ENCODE measurements around the gene PDIA5. TPM values are rescaled to one million over a fixed set of nuclear protein-coding genes. Genes with fewer than 3 reads are reported as not detected.

The PDIA5 gene
- total and polyA plus RNA-seq, 9 donors, result 11.2 to 58.3 (median 24.3) TPM

- WGBS, 3 donors, result 87 to 93% (median 90%) methylated on average over 3 of the region's 3 CpGs
- Histone ChIP-seq H3K27ac (no peak overlapping the region), H3K27me3 (no peaks in the 10 kb centered on the region), H3K9me3 (no peaks in the 10 kb centered on the region), H3K4me3 (no peak overlapping the region), H3K36me3 (no peaks in the 10 kb centered on the region), H3K4me1 (ENCODE audit: insufficient read depth) (no peaks in the 10 kb centered on the region)
- intact Hi-C loops (cut with DNase I), result loop anchor here in 1 of 4 donors (5.0 kb wide), 1 partner anchor 653 kb away; the partner anchor contains the start of genes FAM162A and MIX23
- no peak for DNase-seq
- TF ChIP-seq CTCF (IDR thresholded peaks at IDR 0.05) (no peak), POLR2A (IDR thresholded peaks at IDR 0.05) (no peak), EP300 (IDR thresholded peaks at IDR 0.05) (no peak)
Measured at GRCh38 chr3:123034996-123035395, 31.8 kb upstream of the PDIA5 start.

GRCh38 chr3:123036352-123037014 is 30.3 kb upstream of the PDIA5 start:
- Histone ChIP-seq H3K4me1 (ENCODE audit: insufficient read depth) (no peaks in the 10 kb centered on the region), H3K9me3 (no peaks in the 10 kb centered on the region), H3K36me3 (no peaks in the 10 kb centered on the region), H3K27me3 (no peaks in the 10 kb centered on the region), H3K4me3 (no peak overlapping the region), H3K27ac (no peak overlapping the region)
- DNase-seq, result no peak
- WGBS, 3 donors, result 44 to 50% (median 47%) methylated on average over 8 of the region's 8 CpGs
- TF ChIP-seq POLR2A (IDR thresholded peaks at IDR 0.05), result no peak
- intact Hi-C loops (cut with DNase I), result loop anchor here in 1 of 4 donors (5.0 kb wide), 1 partner anchor 654 kb away; the partner anchor contains the start of genes FAM162A and MIX23

GRCh38 chr3:123037015-123037375 is 29.8 kb upstream of the PDIA5 start:
- intact Hi-C loops (cut with DNase I), result loop anchor here in 1 of 4 donors (5.0 kb wide), 1 partner anchor 655 kb away; the partner anchor contains the start of genes FAM162A and MIX23
- TF ChIP-seq POLR2A (IDR thresholded peaks at IDR 0.05), result no peak
- TF ChIP-seq CTCF (IDR thresholded peaks at IDR 0.05), result no peak
- TF ChIP-seq EP300 (IDR thresholded peaks at IDR 0.05), result no peak
- no peak for DNase-seq
- H3K9me3 ChIP-seq, result no peaks in the 10 kb centered on the region
- no peaks in the 10 kb centered on the region for H3K27me3 ChIP-seq
- no peak overlapping the region for H3K4me3 ChIP-seq
- 66 to 68% (median 66%) methylated on average over 5 of the region's 5 CpGs for WGBS, 3 donors
- H3K36me3 ChIP-seq, result no peaks in the 10 kb centered on the region
- H3K27ac ChIP-seq, result no peak overlapping the region
- no peaks in the 10 kb centered on the region for H3K4me1 ChIP-seq (ENCODE audit: insufficient read depth)

GRCh38 chr3:123038751-123039150 is 28.1 kb upstream of the PDIA5 start:
- no peaks in the 10 kb centered on the region for H3K27me3 ChIP-seq
- intact Hi-C loops (cut with DNase I), result loop anchor here in 1 of 4 donors (5.0 kb wide), 1 partner anchor 656 kb away; the partner anchor contains the start of genes FAM162A and MIX23
- H3K9me3 ChIP-seq, result no peaks in the 10 kb centered on the region
- no peak overlapping the region for H3K4me3 ChIP-seq
- no peak overlapping the region for H3K27ac ChIP-seq
- H3K4me1 ChIP-seq (ENCODE audit: insufficient read depth), result no peaks in the 10 kb centered on the region
- H3K36me3 ChIP-seq, result no peaks in the 10 kb centered on the region
- no peak for TF ChIP-seq EP300 (IDR thresholded peaks at IDR 0.05)
- TF ChIP-seq CTCF (IDR thresholded peaks at IDR 0.05), result no peak
- TF ChIP-seq POLR2A (IDR thresholded peaks at IDR 0.05), result no peak
- no peak for DNase-seq

GRCh38 chr3:123039178-123039577 is 27.6 kb upstream of the PDIA5 start:
- H3K36me3 ChIP-seq, result no peaks in the 10 kb centered on the region
- 70 to 80% (median 77%) methylated on average over 3 of the region's 3 CpGs for WGBS, 3 donors
- no peaks in the 10 kb centered on the region for H3K4me1 ChIP-seq (ENCODE audit: insufficient read depth)
- no peak overlapping the region for H3K4me3 ChIP-seq
- H3K9me3 ChIP-seq, result no peaks in the 10 kb centered on the region
- TF ChIP-seq POLR2A (IDR thresholded peaks at IDR 0.05), result no peak
- TF ChIP-seq CTCF (IDR thresholded peaks at IDR 0.05), result no peak
- no peak for TF ChIP-seq EP300 (IDR thresholded peaks at IDR 0.05)
- intact Hi-C loops (cut with DNase I), result loop anchor here in 1 of 4 donors (5.0 kb wide), 1 partner anchor 657 kb away; the partner anchor contains the start of genes FAM162A and MIX23
- no peak for DNase-seq
- no peaks in the 10 kb centered on the region for H3K27me3 ChIP-seq
- no peak overlapping the region for H3K27ac ChIP-seq
